SK-N-SH (cell line): Measurements from ENCODE around the gene PTPRN. TPM values are rescaled to one million over a fixed set of nuclear protein-coding genes. Genes with fewer than 3 reads are reported as not detected.
A peak's percentile ranks its signal among the peaks of the same experiment; 100 is the strongest.

Source experiments
- CHD2 ChIP-seq: fragments of 150-350 bp; IDR thresholded peaks from 2 replicates; pipeline ENCODE4 v1.6.1; 2018; ENCODE audit warnings: low read length; ENCODE audit not compliant: partially characterized antibody
- ELF1 ChIP-seq: IDR thresholded peaks from 2 replicates; pipeline ENCODE4 v1.4.0; 2012
- EP300 ChIP-seq, 2 experiments: IDR thresholded peaks; 2 replicates each; pipeline versions ENCODE4 v1.4.0 to v1.6.1; 2012; ENCODE audit warnings: borderline replicate concordance in 1 of 2, low read depth in 1 of 2, low read length in 1 of 2
- FOSL2 ChIP-seq: IDR thresholded peaks from 2 replicates; pipeline ENCODE4 v1.4.0; 2012; ENCODE audit warnings: low read depth, mild to moderate bottlenecking, moderate library complexity, borderline replicate concordance
- GABPA ChIP-seq: IDR thresholded peaks from 2 replicates; pipeline ENCODE4 v1.4.0; 2012; ENCODE audit warnings: low read depth, mild to moderate bottlenecking
- JUND ChIP-seq: IDR thresholded peaks from 2 replicates; pipeline ENCODE4 v1.4.0; 2012
- MEF2A ChIP-seq: IDR thresholded peaks from 2 replicates; pipeline ENCODE4 v1.4.0; 2012; ENCODE audit warnings: low read depth, borderline replicate concordance
- MXI1 ChIP-seq: IDR thresholded peaks from 2 replicates; pipeline ENCODE4 v1.6.1; 2012; ENCODE audit warnings: mild to moderate bottlenecking, low read depth, low read length, improper control_type of control experiment
- POLR2AphosphoS5 ChIP-seq: IDR thresholded peaks from 2 replicates; pipeline ENCODE4 v1.6.1; 2012; ENCODE audit warnings: low read depth, low read length
- RFX5 ChIP-seq: IDR thresholded peaks from 2 replicates; pipeline ENCODE4 v1.6.1; 2012; ENCODE audit warnings: mild to moderate bottlenecking, improper control_type of control experiment, low read length
- SIN3A ChIP-seq: IDR thresholded peaks from 2 replicates; pipeline ENCODE4 v1.6.1; 2012; ENCODE audit warnings: low read depth, mild to moderate bottlenecking, low read length, moderate library complexity, borderline replicate concordance
- TAF1 ChIP-seq: IDR thresholded peaks from 2 replicates; pipeline ENCODE4 v1.6.1; 2012; ENCODE audit warnings: low read depth, mild to moderate bottlenecking, low read length, moderate library complexity, borderline replicate concordance
- YY1 ChIP-seq: IDR thresholded peaks from 2 replicates; pipeline ENCODE4 v1.4.0; 2012; ENCODE audit warnings: low read depth, mild to moderate bottlenecking
- polyA plus RNA-seq, 3 experiments: library from polyadenylated mRNA; depleted of rRNA; stranded (reverse); fragments of >200 nt; gene quantifications; 2 replicates each; pipeline ENCODE4 v1.2.3, GENCODE V29; 2012
- TF ChIP-seq, protein P1 (sequence below): fragments of 150-350 bp; IDR thresholded peaks from 2 replicates; pipeline ENCODE4 v1.6.1; 2016; ENCODE audit warnings: mild to moderate bottlenecking, low read depth, low read length
- TF ChIP-seq, protein P2 (sequence below): fragments of 150-350 bp; IDR thresholded peaks from 2 replicates; pipeline ENCODE4 v1.6.1; 2017; ENCODE audit warnings: antibody characterized with exemption, low read length, low read depth, borderline replicate concordance
- TF ChIP-seq, protein P3 (sequence below): IDR thresholded peaks from 2 replicates; pipeline ENCODE4 v1.4.0; 2012; ENCODE audit warnings: low read depth
- TF ChIP-seq, protein P4 (sequence below): IDR thresholded peaks from 2 replicates; pipeline ENCODE4 v1.4.0; 2012; ENCODE audit warnings: low read depth, borderline replicate concordance
- TF ChIP-seq, protein P5 (sequence below): IDR thresholded peaks from 2 replicates; pipeline ENCODE4 v1.4.0; 2012; ENCODE audit warnings: low read depth, borderline replicate concordance

Gene PTPRN
- polyA plus RNA-seq, 1 of the 3 experiments (the other 2 are of a cell fraction), result 9.5 TPM

DNA sequence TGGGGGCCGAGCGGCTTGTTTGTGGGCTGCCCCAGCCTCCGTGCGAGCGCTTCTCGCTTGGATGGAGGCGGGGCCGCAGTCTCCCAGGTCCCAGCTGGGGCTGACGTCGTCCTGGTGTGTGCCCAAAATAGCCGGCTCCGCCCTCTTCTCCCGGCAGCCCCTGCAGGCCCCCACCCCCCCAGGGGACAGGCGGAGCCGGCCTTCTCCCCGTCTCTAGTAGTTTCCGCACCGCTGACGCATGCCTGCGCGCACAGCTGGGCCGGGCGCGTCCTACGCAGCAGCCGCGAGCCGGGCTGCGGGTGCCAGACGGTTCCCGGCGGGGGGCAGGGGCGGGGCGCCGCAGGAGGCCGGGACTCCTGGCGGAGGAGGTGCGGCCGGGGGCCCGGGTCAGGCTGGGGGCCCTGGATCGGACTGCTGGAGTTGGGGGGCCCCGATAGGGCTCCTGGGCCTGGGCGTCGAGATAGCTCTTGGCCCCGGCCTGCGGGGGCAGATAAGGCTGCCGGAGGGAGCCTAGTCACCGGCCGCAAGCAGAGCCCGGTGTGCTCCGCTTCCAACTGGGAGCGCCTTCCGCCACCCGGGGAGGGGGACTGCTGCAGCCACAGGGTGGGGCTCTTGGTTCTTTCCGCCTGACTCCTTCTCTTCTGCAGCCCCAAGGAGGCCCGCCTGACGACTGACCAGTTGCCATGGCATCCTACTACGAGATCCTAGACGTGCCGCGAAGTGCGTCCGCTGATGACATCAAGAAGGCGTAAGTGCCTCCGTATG lies 29.9 kb downstream of the PTPRN start, which contains the start of gene DNAJB2 (continued):
- TF ChIP-seq, protein P1, sequence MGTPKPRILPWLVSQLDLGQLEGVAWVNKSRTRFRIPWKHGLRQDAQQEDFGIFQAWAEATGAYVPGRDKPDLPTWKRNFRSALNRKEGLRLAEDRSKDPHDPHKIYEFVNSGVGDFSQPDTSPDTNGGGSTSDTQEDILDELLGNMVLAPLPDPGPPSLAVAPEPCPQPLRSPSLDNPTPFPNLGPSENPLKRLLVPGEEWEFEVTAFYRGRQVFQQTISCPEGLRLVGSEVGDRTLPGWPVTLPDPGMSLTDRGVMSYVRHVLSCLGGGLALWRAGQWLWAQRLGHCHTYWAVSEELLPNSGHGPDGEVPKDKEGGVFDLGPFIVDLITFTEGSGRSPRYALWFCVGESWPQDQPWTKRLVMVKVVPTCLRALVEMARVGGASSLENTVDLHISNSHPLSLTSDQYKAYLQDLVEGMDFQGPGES, result no peak
- TF ChIP-seq RFX5, result no peak; the same call in 1 of the 2 replicates
- peak; percentile 1; the same call in 1 of the 2 replicates for TF ChIP-seq FOSL2
- peak; percentile 57; the same call in 1 of the 2 replicates for TF ChIP-seq ELF1
- peak; percentile 57 to 64; a peak in 3 of 4 replicates for TF ChIP-seq EP300 (IDR thresholded peaks at IDR 0.05; ENCODE audit: borderline replicate concordance in 1 of 2, low read depth in 1 of 2, low read length in 1 of 2)
- TF ChIP-seq SIN3A, result peak; percentile 91; the same call in 1 of the 2 replicates
- peak; percentile 71 for TF ChIP-seq TAF1
- peak; percentile 73; the same call in 1 of the 2 replicates for TF ChIP-seq POLR2AphosphoS5
- peak; percentile 99 for TF ChIP-seq MEF2A
- TF ChIP-seq, protein P2, sequence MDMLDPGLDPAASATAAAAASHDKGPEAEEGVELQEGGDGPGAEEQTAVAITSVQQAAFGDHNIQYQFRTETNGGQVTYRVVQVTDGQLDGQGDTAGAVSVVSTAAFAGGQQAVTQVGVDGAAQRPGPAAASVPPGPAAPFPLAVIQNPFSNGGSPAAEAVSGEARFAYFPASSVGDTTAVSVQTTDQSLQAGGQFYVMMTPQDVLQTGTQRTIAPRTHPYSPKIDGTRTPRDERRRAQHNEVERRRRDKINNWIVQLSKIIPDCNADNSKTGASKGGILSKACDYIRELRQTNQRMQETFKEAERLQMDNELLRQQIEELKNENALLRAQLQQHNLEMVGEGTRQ, result no peak
- 0 out of 2 replicates have a peak, but pooled peaks have one; percentile 18 for TF ChIP-seq GABPA
- peak; percentile 52; the same call in 1 of the 2 replicates for TF ChIP-seq YY1
- TF ChIP-seq, protein P3, sequence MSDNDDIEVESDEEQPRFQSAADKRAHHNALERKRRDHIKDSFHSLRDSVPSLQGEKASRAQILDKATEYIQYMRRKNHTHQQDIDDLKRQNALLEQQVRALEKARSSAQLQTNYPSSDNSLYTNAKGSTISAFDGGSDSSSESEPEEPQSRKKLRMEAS, result peak; percentile 93
- TF ChIP-seq, protein P4, sequence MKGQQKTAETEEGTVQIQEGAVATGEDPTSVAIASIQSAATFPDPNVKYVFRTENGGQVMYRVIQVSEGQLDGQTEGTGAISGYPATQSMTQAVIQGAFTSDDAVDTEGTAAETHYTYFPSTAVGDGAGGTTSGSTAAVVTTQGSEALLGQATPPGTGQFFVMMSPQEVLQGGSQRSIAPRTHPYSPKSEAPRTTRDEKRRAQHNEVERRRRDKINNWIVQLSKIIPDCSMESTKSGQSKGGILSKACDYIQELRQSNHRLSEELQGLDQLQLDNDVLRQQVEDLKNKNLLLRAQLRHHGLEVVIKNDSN, result no peak
- 0 out of 2 replicates have a peak, but pooled peaks have one; percentile 53 for TF ChIP-seq JUND
- peak; percentile 93 for TF ChIP-seq MXI1
- TF ChIP-seq, protein P5, sequence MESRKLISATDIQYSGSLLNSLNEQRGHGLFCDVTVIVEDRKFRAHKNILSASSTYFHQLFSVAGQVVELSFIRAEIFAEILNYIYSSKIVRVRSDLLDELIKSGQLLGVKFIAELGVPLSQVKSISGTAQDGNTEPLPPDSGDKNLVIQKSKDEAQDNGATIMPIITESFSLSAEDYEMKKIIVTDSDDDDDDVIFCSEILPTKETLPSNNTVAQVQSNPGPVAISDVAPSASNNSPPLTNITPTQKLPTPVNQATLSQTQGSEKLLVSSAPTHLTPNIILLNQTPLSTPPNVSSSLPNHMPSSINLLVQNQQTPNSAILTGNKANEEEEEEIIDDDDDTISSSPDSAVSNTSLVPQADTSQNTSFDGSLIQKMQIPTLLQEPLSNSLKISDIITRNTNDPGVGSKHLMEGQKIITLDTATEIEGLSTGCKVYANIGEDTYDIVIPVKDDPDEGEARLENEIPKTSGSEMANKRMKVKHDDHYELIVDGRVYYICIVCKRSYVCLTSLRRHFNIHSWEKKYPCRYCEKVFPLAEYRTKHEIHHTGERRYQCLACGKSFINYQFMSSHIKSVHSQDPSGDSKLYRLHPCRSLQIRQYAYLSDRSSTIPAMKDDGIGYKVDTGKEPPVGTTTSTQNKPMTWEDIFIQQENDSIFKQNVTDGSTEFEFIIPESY, result no peak
- peak; percentile 46 for TF ChIP-seq CHD2
